Mesothelial cell of epicardium (in vitro differentiated cells): ENCODE measurements around the gene USP3. TPM values are rescaled to one million over a fixed set of nuclear protein-coding genes. Genes with fewer than 3 reads are reported as not detected.

ENCODE experiments used
- DNase-seq, 2 experiments: peaks; one replicate each; pipeline ENCODE4 v3.0.0; 2021; ENCODE audit warnings: low spot score in 2 of 2; ENCODE audit not compliant: unreplicated experiment in 2 of 2
- H3K27ac Mint-ChIP-seq: 2 replicates; pipeline ENCODE4 v1.8.0; 2021; ENCODE audit warnings: mixed read lengths
- H3K27me3 Mint-ChIP-seq: 2 replicates; pipeline ENCODE4 v1.8.0; 2021; ENCODE audit warnings: low read depth, mixed read lengths
- H3K36me3 Mint-ChIP-seq: 2 replicates; pipeline ENCODE4 v1.8.0; 2021; ENCODE audit warnings: mixed read lengths
- H3K4me1 Mint-ChIP-seq: 2 replicates; pipeline ENCODE4 v1.8.0; 2021; ENCODE audit warnings: mixed read lengths
- H3K4me3 Mint-ChIP-seq: 2 replicates; pipeline ENCODE4 v1.8.0; 2021; ENCODE audit warnings: mild to moderate bottlenecking, moderate library complexity, mixed read lengths
- H3K9me3 Mint-ChIP-seq: 2 replicates; pipeline ENCODE4 v1.8.0; 2021; ENCODE audit warnings: mixed read lengths
- total RNA-seq: library from RNA; stranded (reverse); gene quantifications from 3 replicates; pipeline ENCODE4 v1.2.1, GENCODE V29; 2021
- TF ChIP-seq, protein P1 (sequence below): fragments of 200-600 bp; sonication (generic); IDR thresholded peaks from one replicate; pipeline ENCODE4 v1.5.0; 2021; ENCODE audit warnings: antibody characterized with exemption; ENCODE audit not compliant: unreplicated experiment

USP3 gene
- total RNA-seq, 1 donor from 2014 or later: 72.7 TPM

DNA sequence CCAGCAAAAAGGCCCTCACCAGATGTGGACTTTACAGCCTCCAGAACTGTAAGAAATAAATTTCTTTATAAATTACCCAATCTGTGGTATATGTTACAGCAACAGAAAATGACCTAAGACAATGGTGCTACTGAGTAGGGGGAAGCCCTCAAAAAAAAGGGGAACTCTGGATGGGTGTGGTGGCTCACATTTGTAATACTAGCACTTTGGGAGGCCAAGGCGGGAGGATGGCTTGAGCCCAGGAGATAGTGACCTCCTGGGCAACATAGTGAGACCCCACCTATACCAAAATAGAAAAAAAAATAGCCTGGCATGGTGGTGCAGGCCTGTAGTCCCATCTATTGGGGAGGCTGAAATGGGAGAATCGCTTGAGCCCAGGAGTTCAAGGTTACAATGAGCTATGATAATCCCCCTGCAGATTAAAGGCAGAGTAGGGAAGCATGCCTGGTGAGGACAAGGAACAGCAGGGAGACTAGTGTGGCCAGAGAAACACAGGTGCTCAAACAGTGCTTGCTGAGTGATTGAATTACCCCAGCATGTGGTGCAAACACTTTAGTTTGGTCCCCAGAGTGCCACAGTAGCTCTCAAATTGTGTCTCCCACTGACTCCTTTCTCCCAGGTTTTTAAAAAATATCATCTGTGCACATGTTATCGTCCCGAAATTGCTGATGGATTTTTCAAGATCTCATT, 13.9 kb upstream of the USP3 start:
- DNase-seq: no peak
- Mint-ChIP-seq H3K4me3 (no peak overlapping the region), H3K4me1 (peaks cover 6% of the 10 kb centered on the region), H3K27ac (no peak overlapping the region), H3K27me3 (peaks cover 15% of the 10 kb centered on the region), H3K36me3 (no peaks in the 10 kb centered on the region), H3K9me3 (no peaks in the 10 kb centered on the region)
- TF ChIP-seq, protein P1, sequence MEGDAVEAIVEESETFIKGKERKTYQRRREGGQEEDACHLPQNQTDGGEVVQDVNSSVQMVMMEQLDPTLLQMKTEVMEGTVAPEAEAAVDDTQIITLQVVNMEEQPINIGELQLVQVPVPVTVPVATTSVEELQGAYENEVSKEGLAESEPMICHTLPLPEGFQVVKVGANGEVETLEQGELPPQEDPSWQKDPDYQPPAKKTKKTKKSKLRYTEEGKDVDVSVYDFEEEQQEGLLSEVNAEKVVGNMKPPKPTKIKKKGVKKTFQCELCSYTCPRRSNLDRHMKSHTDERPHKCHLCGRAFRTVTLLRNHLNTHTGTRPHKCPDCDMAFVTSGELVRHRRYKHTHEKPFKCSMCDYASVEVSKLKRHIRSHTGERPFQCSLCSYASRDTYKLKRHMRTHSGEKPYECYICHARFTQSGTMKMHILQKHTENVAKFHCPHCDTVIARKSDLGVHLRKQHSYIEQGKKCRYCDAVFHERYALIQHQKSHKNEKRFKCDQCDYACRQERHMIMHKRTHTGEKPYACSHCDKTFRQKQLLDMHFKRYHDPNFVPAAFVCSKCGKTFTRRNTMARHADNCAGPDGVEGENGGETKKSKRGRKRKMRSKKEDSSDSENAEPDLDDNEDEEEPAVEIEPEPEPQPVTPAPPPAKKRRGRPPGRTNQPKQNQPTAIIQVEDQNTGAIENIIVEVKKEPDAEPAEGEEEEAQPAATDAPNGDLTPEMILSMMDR: no peak

DNA sequence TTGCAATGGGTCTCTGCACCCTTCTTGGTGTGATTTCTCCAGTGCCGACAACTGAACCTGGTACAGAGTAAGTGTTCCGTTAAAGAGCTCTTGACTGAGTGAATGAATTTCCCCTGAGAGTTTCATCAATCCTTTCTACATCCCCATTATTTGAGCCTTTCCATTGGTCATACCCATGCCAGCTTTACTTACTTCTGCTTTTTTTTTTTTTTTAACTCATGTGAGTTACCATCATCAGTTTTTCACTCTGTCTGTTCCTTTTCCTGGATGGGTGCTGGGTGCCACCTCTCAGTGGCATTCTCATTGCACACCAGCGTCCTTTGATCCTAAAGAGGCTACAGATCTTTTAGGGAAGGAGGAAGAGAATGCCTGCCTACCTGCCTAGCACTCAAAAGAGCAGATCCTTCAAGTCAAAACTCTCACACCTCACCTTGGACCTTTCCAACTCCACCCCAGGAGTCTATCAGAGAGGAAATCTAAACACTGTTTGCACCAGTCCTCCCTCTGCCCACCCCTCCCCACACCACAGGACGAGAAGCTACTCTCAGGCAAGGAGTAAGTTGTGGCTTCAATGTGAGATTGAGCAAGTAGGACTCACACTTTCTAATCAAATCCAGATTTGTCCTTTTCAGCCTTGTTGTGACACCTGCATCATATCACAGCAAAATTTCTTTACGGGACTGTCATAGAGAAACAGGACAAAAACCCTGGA, 13.1 kb upstream of the USP3 start:
- TF ChIP-seq, protein P1: no peak
- no peak overlapping the region for H3K27ac Mint-ChIP-seq
- no peaks in the 10 kb centered on the region for H3K9me3 Mint-ChIP-seq
- H3K27me3 Mint-ChIP-seq: peaks cover 21% of the 10 kb centered on the region
- peaks cover 6% of the 10 kb centered on the region for H3K4me1 Mint-ChIP-seq
- H3K36me3 Mint-ChIP-seq: no peaks in the 10 kb centered on the region
- H3K4me3 Mint-ChIP-seq: no peak overlapping the region
- DNase-seq: no peak

DNA sequence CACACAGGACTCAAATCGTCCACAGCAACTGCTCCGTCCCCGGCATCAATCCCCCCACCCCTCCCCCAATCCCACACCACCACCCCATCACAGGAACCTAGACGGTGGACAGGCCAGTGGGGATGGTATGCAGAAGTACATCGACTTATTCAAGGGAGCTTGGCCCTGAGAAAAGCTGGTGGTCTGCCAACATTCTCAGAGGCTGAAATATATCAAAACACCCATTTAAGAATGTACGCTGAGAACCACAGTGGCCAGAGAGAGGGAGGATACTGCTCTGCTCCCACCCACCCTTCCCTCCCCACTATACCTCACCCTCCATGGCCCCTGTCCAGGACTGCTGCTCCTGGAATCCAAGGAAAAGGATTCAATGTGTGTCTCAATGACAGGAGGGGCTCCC, 12.4 kb upstream of the USP3 start:
- Mint-ChIP-seq H3K4me3 (no peak overlapping the region), H3K27me3 (peaks cover 27% of the 10 kb centered on the region), H3K4me1 (peaks cover 6% of the 10 kb centered on the region), H3K36me3 (no peaks in the 10 kb centered on the region), H3K9me3 (no peaks in the 10 kb centered on the region), H3K27ac (no peak overlapping the region)
- DNase-seq: no peak
- TF ChIP-seq, protein P1: no peak

DNA sequence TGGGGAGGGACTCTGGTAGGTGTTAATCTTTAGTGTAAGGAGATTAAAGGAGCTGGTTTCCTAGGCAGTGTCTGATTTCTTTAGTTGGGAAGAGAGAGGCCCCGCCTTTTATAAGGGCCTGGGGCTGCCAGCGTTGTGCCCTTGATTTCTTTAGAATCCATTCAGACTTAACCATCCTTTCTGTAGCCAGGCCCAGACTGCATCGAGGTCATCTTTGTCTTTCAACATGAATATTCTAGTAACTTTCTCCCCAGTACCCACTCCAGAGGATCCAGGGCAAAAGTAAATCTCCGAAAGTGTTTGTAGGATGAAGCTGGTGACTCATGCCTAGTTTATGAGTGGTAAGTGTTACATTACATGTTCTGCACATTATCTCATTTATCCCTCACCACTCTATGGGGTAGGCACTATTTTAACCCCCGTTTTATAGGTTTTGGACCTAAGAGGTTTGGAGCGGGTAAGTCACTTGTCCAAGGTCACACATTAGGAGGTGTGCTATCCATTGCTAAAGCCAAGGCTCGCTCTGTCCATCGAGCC, 11.8 kb upstream of the USP3 start:
- Mint-ChIP-seq H3K4me3 (no peak overlapping the region), H3K36me3 (no peaks in the 10 kb centered on the region), H3K27me3 (peaks cover 26% of the 10 kb centered on the region), H3K27ac (no peak overlapping the region), H3K9me3 (no peaks in the 10 kb centered on the region), H3K4me1 (peaks cover 5% of the 10 kb centered on the region)
- TF ChIP-seq, protein P1: no peak
- no peak for DNase-seq

DNA sequence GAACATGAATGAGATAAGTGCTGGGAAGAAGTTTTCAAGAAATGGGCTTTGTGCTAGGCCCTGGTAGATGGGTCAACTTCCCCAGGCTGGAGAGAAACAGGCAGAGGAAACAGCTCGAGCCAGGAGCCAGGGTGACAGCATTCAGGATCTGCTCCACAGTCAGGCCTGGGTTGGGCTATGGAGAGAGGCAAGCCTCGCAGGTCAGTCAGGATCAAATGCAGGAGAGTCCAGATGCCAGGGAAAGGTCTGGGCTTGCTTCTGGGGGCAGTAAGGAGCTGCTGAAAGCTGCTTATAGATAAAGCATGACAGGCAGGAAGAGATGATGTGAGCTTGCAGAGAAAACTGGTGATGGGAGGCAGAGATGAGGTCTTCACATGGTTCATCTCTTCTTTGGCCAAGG, 11.0 kb upstream of the USP3 start:
- Mint-ChIP-seq H3K36me3 (no peaks in the 10 kb centered on the region), H3K27ac (no peak overlapping the region), H3K9me3 (no peaks in the 10 kb centered on the region), H3K27me3 (peaks cover 26% of the 10 kb centered on the region), H3K4me1 (peaks cover 5% of the 10 kb centered on the region), H3K4me3 (no peak overlapping the region)
- TF ChIP-seq, protein P1: no peak
- no peak for DNase-seq
